Gastroesophageal sphincter (tissue), 4 donors: ENCODE results near the gene BBS1. TPM values are rescaled to one million over a fixed set of nuclear protein-coding genes. Genes with fewer than 3 reads are reported as not detected.
"Not testable (repeated sequence)": the region's sequence is repeated elsewhere in the genome, so short reads cannot be mapped to it uniquely, and the experiment has no call there.

Source experiments
- ATAC-seq: fragments of 150-250 bp; one replicate; pipeline ENCODE4 v1.9.1; 2016; ENCODE audit warnings: mild to moderate bottlenecking, moderate library complexity
- H3K27ac ChIP-seq, 4 donors: fragments of 200-600 bp; sonication (generic) in 3 of 4; 1 replicate in 3 of 4; 2 replicates in 1 of 4; pipeline ENCODE4 v1.5.1; 2016 to 2019
- H3K27me3 ChIP-seq: fragments of 200-600 bp; sonication (generic); one replicate; pipeline ENCODE4 v1.5.1; 2019
- H3K36me3 ChIP-seq, 2 donors: fragments of 200-600 bp; sonication (generic); one replicate each; pipeline ENCODE4 v1.5.1; 2019; ENCODE audit warnings: control low read depth in 1 of 2
- H3K4me1 ChIP-seq, 3 donors: fragments of 200-600 bp; sonication (generic); 1 replicate in 2 of 3; 2 replicates in 1 of 3; pipeline ENCODE4 v1.5.1; 2016 to 2019; ENCODE audit warnings: control low read depth in 2 of 3
- H3K4me3 ChIP-seq, 2 donors: fragments of 200-600 bp; sonication (generic); one replicate each; pipeline ENCODE4 v1.5.1; 2019; ENCODE audit warnings: mild to moderate bottlenecking in 1 of 2, moderate library complexity in 1 of 2
- H3K9me3 ChIP-seq, 3 donors: fragments of 200-600 bp; sonication (generic); one replicate each; pipeline ENCODE4 v1.5.1; 2017 to 2019; ENCODE audit warnings: control low read depth in 2 of 3
- EP300 ChIP-seq: sonication (generic); formaldehyde crosslinking; IDR thresholded peaks from one replicate; pipeline ENCODE4 v1.6.1; 2017; ENCODE audit warnings: antibody characterized with exemption, mild to moderate bottlenecking
- POLR2A ChIP-seq, 2 donors: fragments of 450-650 bp; IDR thresholded peaks; one replicate each; pipeline ENCODE4 v1.6.1; 2017; ENCODE audit warnings: antibody characterized with exemption in 2 of 2, mild to moderate bottlenecking in 2 of 2, moderate library complexity in 1 of 2
- POLR2AphosphoS5 ChIP-seq: sonication (generic); formaldehyde crosslinking; IDR thresholded peaks from one replicate; pipeline ENCODE4 v1.6.1; 2017; ENCODE audit warnings: antibody characterized with exemption
- WGBS, 2 donors: methylation state at CpG; one replicate each; pipeline ENCODE4 v1.1.5; 2018; ENCODE audit warnings: low coverage in 1 of 2; 5-methylcytosine and 5-hydroxymethylcytosine counted together
- total RNA-seq, 4 donors: library from RNA; depleted of rRNA; stranded (reverse); fragments of >200 nt; gene quantifications; one replicate each; pipeline ENCODE4 v1.1.0, GENCODE V29; 2016
- TF ChIP-seq, protein P1 (sequence below), 4 experiments: fragments of 200-600 bp in 2 of 4; fragments of 450-650 bp in 2 of 4; sonication (generic) in 1 of 4; IDR thresholded peaks; one replicate each; pipeline ENCODE4 v1.5.1; 2017 to 2019; ENCODE audit warnings: antibody characterized with exemption in 4 of 4, mild to moderate bottlenecking in 2 of 4, moderate library complexity in 2 of 4

The BBS1 gene
- total RNA-seq, 4 donors from 2014 or later: 49.2 to 95.1 (median 82.9) TPM

DNA sequence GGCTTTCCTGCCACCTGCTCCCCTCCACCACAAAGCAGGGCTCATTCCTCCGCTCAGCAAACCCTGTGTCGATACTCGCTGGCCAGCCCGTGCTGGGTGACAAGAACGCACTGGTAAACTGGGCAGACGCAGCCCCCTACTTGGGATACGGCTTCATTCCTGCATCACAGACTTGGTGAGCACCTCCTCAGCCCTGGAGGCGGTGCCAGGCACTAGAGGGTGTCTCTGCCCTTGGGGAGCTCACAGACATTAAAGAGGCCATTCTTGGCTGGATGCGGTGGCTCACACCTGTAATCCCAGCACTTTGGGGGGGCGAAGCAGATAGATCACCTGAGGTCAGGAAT lies 29.4 kb downstream of the BBS1 start:
- H3K27ac ChIP-seq: no peak overlapping the region
- H3K36me3 ChIP-seq: peaks cover 0 to 88% of the 10 kb centered on the region in 2 donors
- ATAC-seq: no peak
- no peaks in the 10 kb centered on the region for H3K9me3 ChIP-seq
- no peak overlapping the region for H3K4me3 ChIP-seq
- H3K27me3 ChIP-seq: no peaks in the 10 kb centered on the region
- peaks cover 0 to 31% (median 9%) of the 10 kb centered on the region in 3 donors for H3K4me1 ChIP-seq
- TF ChIP-seq POLR2A (IDR thresholded peaks at IDR 0.05): no peak
- TF ChIP-seq, protein P1, sequence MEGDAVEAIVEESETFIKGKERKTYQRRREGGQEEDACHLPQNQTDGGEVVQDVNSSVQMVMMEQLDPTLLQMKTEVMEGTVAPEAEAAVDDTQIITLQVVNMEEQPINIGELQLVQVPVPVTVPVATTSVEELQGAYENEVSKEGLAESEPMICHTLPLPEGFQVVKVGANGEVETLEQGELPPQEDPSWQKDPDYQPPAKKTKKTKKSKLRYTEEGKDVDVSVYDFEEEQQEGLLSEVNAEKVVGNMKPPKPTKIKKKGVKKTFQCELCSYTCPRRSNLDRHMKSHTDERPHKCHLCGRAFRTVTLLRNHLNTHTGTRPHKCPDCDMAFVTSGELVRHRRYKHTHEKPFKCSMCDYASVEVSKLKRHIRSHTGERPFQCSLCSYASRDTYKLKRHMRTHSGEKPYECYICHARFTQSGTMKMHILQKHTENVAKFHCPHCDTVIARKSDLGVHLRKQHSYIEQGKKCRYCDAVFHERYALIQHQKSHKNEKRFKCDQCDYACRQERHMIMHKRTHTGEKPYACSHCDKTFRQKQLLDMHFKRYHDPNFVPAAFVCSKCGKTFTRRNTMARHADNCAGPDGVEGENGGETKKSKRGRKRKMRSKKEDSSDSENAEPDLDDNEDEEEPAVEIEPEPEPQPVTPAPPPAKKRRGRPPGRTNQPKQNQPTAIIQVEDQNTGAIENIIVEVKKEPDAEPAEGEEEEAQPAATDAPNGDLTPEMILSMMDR (IDR thresholded peaks at IDR 0.05): no peak
- TF ChIP-seq EP300: no peak
- 100% methylated on average over 1 to 3 of the region's 10 CpGs for WGBS, 2 donors

DNA sequence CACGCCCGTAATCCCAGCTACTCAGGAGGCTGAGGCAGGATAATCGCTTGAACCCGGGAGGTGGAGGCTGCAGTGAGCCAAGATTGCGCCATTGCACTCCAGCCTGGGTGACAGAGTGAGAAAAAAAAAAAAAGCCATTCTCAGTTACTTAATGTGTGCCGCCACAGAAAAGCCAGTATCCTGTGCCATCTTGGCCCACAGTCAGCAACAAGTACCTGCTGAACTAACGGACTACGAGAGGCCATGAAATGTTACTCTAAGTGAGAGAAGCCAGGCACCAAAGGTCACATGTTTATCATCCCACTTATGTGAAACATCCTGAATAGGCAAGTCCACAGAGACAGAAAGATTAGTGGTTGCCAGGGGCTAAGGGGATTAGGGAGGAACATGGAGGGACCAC lies 30.2 kb downstream of the BBS1 start:
- WGBS, 2 donors: 77 to 89% methylated on average over 5 to 8 of the region's 8 CpGs
- not testable (repeated sequence) for ATAC-seq, H3K9me3 ChIP-seq, H3K27me3 ChIP-seq, H3K27ac ChIP-seq, H3K4me3 ChIP-seq
- Histone ChIP-seq H3K36me3 (peaks cover 0 to 80% of the 10 kb centered on the region in 2 donors), H3K4me1 (peaks cover 3 to 38% (median 17%) of the 10 kb centered on the region in 3 donors)

DNA sequence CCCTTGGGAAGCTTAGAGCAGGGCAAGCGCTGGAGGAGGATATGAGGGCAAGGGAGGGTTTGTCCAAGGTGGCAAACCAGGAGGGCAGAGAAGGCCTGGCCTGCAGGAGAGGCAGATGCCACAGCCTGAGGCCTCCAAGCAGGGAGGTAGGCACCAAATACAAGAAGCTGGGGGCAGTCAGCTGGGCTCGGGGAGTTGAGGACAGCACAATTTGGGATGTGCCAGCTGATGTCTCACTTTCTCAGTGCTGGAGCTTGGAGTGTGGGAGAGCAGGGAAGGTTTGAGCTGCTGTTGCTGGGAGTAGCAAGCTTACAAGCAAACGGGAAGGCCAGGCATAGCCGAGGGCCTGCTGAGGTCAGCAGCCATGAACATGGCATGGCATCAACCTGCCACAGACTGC lies 31.5 kb downstream of the BBS1 start:
- H3K27me3 ChIP-seq: no peaks in the 10 kb centered on the region
- no peak overlapping the region for H3K27ac ChIP-seq
- peaks cover 0 to 67% of the 10 kb centered on the region in 2 donors for H3K36me3 ChIP-seq
- TF ChIP-seq, protein P1 (IDR thresholded peaks at IDR 0.05): no peak
- no peak for TF ChIP-seq EP300
- TF ChIP-seq POLR2AphosphoS5: no peak
- TF ChIP-seq POLR2A (IDR thresholded peaks at IDR 0.05): no peak
- peaks cover 3 to 51% (median 18%) of the 10 kb centered on the region in 3 donors for H3K4me1 ChIP-seq
- WGBS, 2 donors: 83 to 88% methylated on average over 1 to 2 of the region's 4 CpGs
- H3K9me3 ChIP-seq: no peaks in the 10 kb centered on the region
- no peak for ATAC-seq
- no peak overlapping the region for H3K4me3 ChIP-seq

DNA sequence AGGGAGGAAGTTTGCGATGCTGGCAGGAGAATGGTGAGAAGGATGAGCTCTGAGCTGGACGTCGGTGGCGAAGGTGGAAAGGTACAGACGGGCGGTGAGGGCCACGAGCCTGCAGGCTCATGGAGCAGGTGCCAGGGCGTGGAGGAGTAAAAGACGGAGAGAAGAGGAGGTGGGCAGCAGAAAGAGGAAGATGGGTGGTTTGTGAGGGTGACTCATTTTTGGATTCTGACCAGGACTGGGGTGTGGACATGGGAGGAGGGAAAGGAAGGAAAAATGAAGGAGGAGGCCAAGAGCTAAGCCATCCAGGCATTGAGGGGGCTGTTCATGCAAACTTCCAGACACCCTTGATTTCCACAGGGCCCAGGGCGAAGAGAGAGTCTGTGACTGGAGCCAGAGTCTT lies 31.9 kb downstream of the BBS1 start:
- peaks cover 3 to 56% (median 18%) of the 10 kb centered on the region in 3 donors for H3K4me1 ChIP-seq
- peak overlapping the region in 1 of 4 donors; percentile 10 for H3K27ac ChIP-seq
- ATAC-seq: no peak
- H3K9me3 ChIP-seq: no peaks in the 10 kb centered on the region
- H3K27me3 ChIP-seq: no peaks in the 10 kb centered on the region
- no peak overlapping the region for H3K4me3 ChIP-seq
- H3K36me3 ChIP-seq: peaks cover 0 to 63% of the 10 kb centered on the region in 2 donors
- TF ChIP-seq POLR2AphosphoS5: no peak
- TF ChIP-seq, protein P1 (IDR thresholded peaks at IDR 0.05): no peak
- no peak for TF ChIP-seq POLR2A (IDR thresholded peaks at IDR 0.05)
- no peak for TF ChIP-seq EP300
- WGBS, 2 donors: 60 to 73% methylated on average over 3 to 9 of the region's 10 CpGs

DNA sequence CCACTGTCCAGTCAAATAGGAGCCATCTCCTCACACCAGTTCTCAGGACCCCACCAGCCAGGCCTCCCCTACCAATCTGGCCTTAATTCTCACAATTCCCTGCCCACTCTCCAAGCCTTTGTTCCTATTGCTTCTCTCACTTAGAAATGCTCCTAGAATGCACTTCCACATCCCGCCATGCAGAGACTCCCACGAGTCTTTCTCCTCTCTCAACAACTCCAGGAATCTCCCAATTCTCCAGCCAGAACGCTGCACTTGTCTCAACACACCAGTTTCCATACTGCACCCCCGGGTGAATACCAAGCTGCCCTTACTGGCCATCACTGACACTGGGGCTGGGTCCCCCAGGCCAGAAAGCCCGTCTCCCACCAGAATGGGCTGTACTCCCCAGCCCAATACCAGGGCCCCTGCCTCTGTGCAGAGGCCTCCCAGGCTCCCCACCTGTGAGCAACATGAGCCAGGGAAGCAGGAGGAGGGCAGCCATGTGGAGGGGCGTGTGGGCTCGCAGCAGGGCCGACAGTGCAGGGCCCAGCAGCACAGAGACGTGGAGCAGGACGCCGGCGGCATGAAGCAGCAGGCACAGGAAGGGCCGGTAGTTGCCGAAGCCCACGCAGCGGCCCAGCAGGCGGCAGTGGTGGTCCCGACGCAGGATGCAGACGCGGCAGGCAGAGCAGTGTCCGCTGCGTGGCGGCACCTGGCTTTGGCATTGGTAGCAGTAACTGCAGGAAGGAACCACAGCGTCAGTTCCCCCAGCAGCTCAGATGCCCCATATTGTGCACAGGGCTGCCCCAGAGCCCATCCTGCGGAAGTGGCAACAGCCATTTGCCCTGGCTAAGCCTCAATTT lies 33.0 kb downstream of the BBS1 start:
- H3K36me3 ChIP-seq: peaks cover 0 to 53% of the 10 kb centered on the region in 2 donors
- peak overlapping the region in 3 of 4 donors; percentile 11 to 22 (median 11) for H3K27ac ChIP-seq
- WGBS, 2 donors: 25 to 31% methylated on average over 3 to 13 of the region's 26 CpGs
- H3K9me3 ChIP-seq: no peaks in the 10 kb centered on the region
- ATAC-seq: no peak
- H3K27me3 ChIP-seq: no peaks in the 10 kb centered on the region
- H3K4me1 ChIP-seq: peaks cover 3 to 58% (median 18%) of the 10 kb centered on the region in 3 donors
- TF ChIP-seq EP300: no peak
- TF ChIP-seq, protein P1 (IDR thresholded peaks at IDR 0.05): peak in 3 of 4 experiments; percentile 21 to 60 (median 46)
- no peak overlapping the region for H3K4me3 ChIP-seq

DNA sequence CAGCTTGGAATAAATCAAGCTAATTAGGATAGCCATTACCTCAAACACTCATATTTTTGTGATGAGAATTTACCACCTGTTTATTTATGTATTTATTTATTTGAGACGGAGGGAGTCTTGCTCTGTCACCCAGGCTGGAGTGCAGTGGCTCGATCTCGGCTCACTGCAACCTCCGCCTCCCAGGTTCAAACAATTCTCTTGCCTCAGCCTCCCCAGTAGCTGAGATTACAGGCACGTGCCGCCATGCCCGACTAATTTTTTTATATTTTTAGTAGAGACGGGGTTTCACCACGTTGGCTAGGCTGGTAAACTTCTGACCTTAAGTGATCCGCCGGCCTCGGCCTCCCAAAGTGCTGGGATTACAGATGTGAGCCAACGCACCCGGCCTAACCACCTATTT lies 34.5 kb downstream of the BBS1 start:
- Histone ChIP-seq H3K4me1 (peaks cover 3 to 58% (median 18%) of the 10 kb centered on the region in 3 donors), H3K36me3 (peaks cover 0 to 39% of the 10 kb centered on the region in 2 donors), H3K27ac (peak overlapping the region in 1 of 4 donors; percentile 87), H3K4me3 (peak overlapping the region; percentile 84 to 91)
- 71 to 73% methylated on average over 10 to 14 of the region's 14 CpGs for WGBS, 2 donors
- H3K9me3 ChIP-seq, ATAC-seq, H3K27me3 ChIP-seq: not testable (repeated sequence)
